ENCODE results near the gene CHAF1A.

The CHAF1A gene

DNA sequence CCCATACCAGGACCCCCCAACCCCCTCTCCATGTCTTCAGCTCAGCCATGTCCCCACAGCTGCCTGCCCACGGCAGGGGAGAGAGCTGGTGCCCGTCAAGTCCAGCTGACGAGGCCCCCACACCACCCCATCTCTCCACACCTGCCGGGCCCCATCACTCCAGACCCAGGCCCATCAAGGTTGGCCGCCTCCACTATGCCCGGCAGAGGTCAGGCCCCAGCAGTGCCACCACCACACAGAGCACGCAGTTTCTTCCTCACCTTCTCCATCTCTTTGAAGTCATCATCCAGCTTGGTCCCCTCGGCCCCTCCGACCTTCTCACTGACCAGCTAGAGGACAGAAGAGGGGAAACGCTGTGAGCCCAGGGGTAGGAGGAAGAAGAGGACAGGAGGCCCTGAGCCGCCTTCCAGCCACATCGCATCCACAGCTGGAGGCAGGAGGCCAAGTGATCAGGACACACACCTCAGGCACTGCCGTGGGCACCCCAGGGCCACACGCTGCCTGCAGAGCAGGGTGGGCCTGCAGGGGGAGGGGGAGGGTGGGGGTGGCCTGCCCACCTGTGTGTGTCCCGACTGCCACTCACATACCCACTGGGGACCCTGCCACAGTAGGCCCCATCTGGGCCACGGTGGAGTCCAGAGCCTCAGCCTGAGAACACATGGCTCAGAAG is 35.6 kb upstream of the CHAF1A start:
- DNase-seq (ENCODE audit: low read depth) = no peak

DNA sequence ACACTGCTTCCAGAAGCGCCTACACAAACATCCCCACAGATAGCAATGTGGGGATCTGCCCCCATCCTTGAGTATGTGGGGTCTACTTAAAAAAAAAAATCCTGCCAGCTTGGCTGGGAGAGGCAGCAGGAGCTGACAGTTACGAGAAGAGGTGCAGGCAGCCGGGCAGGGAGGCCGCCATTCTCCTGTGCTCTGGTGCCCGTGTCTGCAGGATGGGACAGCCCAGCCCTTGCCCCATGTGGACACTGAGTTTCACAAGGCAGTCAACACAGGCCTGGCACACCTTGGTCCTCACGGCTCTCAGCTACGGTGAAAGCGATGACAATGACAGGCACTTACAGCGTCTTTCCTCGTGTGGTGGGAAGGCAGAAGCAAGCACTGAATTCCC is 35.1 kb upstream of the CHAF1A start:
- no peak for DNase-seq (ENCODE audit: low read depth)

DNA sequence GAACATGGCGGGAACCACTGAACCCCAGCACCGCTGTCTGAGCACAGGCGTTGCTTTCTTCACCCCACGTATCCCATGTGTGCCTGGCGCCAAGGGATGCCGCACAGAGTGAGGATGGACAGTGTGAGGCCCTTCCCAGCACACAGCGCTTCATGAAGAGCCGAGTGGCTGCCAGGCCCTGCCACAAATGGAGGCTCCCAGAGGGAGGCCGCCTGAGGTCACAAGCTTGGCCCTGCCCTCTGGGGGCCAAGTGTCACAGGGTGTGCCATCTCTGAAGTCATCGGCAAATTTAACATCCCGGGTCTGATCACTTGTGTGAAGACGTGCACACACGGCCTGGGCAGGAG is 34.7 kb upstream of the CHAF1A start:
- no peak for DNase-seq (ENCODE audit: low read depth)

DNA sequence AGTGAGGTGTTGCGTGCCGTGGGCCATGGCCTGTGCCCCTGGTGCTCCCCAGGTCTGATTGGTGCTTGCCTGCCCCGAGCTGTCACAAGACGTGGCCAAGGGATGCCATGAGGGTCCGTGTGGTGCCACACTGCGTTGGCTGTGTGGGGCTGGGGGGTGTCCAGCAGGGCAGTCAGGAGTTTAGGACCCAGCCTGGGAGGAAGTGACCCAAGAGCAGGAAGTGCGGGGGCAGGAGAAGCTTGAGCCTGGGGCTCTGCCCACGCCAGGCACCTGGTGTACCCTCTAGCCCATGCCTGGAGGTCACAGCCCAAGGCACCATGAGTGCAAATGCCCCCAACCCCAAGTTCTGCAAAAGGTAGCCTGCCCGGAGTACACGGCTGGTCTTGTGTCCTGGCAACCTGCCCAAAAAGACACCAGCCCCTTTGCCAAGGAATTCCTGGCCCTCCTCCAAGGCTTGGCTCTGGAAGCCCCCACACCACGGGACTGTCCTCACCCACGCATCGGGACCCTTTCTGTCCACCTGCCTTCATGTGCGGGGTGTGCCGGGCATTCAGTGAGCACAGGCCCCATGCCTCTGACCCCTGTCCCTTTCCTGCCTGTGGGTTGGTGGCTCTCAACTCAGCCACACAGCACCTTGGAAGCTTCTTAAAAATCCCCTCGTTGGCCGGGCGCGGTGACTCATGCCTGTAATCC is 34.2 kb upstream of the CHAF1A start:
- no peak for DNase-seq (ENCODE audit: low read depth)

DNA sequence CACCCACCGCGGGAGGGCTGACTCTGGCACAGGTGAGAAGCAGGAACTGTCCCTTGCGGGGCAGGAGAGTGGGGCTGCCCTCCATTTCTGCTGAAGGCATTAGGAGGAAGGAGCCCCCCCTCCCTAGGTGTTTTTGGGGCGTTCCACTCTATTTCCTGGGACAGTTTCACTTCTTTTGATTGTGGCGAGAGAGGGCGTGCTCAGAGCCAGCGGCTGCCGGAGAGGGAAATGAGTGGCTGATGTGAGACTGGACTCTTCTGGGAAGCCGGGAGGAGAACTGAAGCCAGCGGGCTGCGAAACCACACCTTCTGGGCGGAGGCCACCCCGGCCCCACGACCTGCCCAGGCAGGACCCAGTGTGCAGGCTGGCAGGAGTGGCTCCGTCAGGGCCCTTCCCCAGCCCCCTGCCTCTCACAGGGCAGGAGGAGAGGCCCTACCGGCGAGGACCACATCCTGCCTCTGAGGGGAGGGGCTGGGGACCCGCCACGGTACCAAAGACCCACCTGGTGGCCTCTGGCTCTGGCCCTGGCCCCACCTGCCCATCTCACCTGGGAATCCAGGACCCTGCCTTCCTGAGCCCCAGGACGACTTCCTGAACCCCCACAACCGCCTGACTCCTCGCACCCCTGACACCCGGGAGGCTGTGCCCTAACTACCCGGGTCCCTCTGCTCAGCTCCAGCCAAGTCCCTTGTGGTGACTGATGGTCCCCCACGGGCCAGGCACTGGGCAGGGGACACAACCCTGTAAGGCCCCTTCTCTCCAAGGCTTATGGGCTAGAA is 33.1 kb upstream of the CHAF1A start:
- DNase-seq (ENCODE audit: low read depth) = no peak

DNA sequence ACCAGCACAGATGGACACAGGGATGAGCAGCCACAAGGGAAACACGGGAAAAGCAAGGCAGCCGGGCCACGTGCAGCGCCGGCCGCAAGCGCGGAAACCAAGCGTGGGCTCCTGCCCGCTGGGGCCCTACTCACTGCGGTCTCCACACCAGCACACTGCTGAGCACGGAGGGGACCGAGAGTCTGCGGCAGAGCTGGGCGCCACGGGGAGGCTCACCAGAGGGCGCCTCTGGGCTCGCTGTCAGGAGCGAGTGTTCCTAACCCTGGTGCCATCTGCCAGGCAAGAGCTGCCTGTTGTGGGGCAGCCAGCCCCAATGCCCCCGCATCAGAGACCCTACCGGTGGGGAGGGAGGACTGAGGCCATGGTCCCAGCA is 32.6 kb upstream of the CHAF1A start:
- DNase-seq (ENCODE audit: low read depth) = no peak

DNA sequence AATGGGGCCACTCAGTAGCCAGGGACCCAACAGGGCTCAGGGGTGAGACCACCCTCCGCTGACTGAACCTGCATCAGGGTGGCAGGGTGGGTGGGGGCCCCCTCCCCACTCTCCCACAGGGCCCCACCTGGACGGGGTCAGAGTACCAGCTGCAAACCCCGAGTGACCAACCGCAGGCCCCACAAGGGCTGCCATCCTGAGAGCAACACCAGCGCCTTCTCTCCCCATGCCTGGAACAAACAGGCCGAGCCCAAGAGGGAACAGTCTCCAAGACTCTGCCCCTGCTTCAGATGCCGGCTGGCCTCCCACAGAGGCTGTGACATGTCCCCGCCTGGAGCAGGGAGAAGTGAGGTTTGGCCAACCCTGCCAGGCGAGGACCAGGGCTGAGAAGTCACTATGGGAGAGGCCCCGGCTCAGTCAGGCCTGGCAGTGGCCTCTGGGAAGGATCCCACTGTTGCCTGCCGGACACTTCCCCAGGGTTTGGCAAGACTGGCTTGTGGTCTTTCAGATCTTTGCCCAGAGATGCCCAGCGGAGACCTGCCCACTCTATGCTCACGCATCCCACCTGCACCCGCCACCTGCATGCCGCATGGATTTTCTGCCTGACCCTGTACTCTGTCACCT is 31.9 kb upstream of the CHAF1A start:
- no peak for DNase-seq (ENCODE audit: low read depth)

DNA sequence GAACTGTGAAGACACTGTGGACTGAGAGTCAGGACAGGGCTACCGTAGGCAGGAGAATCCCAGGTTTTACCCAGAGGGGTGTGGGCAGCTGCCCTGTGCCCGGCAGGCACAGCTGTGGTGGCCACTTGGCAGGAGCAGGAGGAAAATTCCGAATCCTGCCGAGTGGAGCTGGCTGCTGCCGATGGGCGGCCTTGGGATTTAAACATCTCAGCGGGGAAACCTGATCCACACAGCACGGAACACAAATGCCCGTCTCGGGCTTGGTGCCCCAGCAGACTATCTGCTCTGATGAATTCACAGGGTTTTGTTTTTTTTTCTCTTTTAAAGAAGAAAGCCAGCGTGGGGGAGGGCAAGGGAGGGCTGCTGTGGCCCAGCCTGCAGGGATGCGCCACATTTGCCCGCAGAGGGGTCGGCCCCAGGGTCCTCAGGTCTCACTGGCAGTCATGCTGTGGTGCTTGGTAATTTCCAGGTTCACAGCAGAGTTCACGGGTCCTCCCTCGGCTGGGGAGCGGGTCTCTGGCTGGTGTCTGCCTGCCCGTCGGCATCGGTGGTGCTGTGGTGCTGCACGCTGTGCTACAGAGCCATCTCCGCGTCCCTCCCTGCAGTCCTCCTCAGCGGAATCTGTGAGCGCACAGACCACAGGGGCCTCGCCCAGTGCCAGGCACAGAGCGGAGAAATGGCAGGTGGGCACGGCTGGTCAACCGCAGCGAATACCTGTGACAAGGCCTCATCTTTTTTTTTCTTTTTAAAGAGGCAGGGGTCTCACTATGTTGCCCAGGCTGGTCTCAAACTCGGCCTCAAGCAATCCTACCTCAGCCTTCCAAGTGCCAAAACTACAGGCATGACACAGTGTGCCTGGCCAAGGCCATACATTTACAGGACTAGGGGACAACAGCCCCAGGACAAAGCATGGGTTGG is 30.9 kb upstream of the CHAF1A start:
- DNase-seq (ENCODE audit: low read depth) = no peak

DNA sequence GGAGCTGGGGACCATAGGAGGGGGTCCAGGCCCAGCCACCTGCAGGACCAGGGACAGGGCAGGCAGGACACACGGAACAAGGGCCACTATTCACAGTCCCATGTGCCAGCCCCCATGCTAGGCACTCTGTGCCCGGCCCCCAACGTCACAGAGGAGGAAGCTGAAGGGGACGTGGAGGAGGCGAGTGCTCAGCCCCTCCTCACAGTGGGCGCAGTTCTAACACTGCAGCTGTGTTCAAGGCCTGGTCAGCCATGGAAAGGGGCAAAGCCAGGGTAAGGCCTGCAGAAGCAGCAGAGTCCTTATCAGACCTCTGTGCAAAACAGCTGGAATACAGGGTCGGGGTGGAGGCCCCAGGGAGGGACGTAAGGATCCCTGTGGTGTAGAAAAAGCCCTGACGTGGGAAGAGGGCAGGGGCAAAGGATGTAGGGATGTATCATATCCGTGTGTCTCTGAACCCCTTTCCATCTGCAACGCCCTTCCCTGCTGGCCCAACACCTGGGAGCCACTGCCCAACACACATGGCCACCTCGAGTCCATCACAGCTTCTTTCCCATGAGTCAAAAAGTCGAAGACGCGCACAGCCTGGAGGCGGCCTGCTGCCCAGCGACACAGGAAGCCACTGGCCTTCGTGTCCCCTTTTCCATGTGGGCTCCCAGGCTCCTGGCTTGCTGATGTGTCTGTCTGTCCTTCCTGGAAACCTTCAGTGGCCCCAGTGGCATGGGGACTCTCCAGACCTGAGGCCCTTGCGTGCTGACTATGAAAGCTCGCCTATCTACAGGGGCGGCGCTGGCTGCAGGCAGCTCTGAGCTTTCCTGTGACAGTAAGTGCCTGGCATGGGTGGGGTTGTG is 30.1 kb upstream of the CHAF1A start:
- DNase-seq (ENCODE audit: low read depth) = no peak

DNA sequence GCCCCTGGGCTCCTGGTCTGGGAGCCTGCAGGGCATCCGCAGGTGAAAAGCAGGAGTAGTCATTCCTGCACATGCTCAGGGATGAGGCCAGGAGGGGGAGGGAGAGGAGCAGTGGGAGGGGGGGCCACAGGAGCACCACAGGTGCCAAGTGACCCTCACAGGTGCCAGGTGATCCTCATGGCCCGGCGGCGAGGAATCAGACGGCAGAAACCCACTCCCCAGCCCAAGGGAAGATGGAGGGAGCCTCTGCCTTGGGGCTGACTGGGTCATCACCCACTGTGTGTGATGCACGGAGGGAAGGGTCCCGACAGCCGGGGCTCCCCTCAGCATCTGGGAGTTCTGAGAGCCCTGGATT is 29.4 kb upstream of the CHAF1A start:
- no peak for DNase-seq (ENCODE audit: low read depth)

DNA sequence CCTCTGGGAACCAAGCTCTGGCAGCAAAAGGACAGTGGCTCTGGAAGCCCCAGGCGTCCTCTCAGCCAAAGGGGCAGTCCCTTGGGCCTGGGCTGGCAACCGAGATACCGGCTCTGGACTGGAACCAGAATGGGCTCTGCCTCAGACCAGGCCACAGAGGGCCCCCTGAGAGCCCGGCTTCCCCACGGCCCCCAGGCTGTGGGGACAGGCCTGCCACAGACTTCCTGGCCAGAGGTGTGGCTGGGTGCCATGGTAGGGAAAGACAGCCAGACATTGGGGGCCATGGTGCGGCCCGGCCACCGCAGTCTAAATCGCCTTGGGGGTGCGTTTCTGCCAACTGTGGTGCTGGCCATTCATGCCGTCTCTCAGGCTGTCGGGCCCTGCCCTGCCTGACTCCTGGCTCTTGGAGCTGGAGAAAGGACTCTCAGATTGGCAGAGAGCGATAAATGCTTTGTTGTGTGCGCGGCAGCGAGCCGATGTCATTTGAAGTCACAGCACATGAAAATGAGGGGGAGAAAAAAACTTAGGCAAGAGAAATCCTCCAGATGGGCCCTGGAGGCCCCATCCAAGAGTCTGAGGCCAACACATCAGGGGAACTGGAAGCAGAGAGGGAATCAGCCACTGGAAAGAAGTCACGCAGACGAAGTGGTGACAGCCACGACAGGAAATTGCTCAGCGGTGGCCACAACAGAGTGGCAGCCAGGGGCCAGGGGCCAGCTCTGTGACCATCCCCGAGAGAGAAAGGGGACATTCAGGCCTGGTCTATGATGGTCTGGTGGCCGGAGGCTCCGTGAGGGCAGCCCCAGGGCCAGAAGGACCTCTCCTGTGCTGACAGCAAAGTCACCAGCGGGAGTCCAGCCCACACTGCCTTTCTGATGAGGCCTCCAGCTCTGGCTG is 28.6 kb upstream of the CHAF1A start:
- no peak for DNase-seq (ENCODE audit: low read depth)

DNA sequence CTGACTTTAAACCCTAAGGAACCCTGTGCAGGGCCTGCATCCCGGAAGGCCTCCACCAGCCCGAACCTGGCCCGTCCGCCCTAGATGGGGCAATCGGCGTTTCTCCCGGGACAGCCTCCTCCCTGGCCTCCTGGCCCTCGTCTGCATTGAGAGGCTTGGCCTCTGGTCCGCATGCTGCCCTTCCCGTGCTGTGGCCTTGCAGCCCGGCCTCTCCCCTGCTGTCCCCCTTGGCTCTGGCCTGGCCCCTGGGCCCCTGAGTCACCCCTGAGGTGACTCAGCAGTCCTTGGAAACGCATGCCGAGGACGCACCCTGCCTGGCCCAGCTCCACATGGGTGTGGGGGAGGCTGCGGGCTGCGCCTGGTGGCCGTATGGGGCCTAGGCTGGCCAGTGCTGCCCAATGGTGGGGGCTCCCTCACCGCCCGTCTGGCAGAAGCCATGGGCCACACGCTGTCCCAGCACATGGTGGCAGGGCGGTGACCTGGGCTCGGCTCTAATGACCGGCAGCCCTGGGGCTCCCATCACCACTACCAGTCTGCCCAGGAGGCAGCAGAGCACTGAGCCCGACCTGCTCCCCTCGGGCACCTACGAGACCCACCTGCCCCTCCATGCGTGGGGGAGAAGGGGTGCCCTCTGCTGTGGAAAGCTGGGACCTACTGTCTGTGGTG is 27.8 kb upstream of the CHAF1A start:
- peak; percentile 72 for DNase-seq (ENCODE audit: low read depth)

DNA sequence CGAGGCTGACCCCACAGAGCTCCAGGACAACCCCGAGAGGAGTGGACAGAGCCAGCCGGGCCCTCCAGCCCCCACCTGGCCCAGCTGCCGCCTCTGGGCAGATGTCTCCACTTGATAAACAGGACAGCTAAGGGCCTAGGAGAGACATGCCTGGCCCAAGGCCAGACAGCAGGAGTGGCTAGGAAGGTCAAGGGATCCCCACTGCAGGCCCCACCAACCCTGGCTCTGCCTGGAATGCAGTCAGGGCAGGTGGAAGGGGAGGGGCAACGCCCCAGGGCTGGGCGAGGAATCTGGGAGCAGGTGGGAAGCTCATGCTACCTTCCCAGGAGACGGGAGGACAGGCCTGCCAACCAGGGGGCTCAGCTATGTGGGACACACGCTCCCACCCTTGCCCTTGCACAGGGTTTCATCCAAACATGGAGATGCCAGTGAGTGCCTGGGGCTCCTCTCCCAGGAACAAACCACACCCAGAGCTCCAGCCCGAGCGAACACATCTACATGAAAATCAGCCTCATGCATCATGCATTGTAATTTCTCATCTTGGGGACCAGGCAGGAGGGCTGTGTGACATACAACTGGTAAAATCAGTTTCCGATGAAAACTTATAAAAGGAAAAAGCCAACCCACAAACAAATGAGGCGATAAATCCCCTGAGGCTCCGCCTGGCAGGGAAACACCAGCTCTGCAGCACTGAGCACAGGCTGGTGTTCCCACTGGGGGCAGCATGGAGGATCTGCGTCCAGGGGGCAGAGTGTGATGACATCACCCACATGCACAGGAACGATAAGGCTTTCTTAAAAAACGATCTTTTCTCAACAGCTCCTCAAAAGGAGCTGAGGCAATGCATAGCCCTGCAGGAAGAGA is 27.0 kb upstream of the CHAF1A start:
- DNase-seq (ENCODE audit: low read depth) = no peak

DNA sequence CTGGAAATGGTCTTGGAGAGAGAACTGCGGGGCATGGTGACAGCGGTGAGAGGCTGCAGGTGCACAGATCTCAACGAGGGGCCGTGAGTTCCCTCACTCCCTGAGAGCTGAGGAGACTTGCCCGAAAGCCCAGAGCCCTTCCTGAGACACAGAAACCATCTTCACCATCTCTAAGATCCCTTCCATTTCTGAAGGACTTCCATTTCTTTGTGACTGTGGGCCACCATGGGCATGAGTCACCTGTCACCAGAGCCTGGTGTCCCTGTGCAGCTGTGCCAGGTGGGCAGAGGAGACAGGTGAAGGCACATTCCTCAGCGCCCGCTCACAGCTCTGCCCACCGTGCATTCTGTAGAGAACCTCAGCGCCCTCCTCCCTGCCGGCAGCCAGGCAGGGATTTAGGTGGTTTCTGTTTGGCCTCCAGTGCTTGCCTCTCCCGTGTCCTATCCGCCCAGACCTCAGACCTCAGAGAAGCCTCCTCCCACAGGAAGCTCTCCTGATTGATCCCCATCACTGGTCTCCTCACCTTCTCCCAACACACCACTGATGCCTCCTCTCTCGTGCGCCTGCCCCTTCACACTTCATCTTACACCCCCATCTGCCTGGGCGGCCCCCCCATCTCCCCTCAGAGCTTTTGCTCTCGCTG is 26.3 kb upstream of the CHAF1A start:
- no peak for DNase-seq (ENCODE audit: low read depth)

DNA sequence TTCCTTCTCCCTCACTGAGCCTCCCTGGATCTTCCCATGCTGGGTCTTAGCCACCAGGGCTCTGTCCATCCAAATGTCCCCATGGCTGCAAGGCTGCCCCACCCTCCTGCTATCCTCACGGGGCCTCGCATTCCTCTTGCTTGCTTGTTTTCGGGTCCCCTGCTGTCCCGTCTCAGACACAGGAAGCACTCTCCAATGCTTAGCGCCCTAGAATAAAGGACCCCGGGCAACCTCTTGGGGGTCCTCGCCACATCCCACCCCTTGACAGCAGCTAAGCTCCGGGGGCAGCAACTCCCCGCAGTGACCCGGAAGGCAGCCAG is 25.8 kb upstream of the CHAF1A start:
- DNase-seq (ENCODE audit: low read depth) = no peak

DNA sequence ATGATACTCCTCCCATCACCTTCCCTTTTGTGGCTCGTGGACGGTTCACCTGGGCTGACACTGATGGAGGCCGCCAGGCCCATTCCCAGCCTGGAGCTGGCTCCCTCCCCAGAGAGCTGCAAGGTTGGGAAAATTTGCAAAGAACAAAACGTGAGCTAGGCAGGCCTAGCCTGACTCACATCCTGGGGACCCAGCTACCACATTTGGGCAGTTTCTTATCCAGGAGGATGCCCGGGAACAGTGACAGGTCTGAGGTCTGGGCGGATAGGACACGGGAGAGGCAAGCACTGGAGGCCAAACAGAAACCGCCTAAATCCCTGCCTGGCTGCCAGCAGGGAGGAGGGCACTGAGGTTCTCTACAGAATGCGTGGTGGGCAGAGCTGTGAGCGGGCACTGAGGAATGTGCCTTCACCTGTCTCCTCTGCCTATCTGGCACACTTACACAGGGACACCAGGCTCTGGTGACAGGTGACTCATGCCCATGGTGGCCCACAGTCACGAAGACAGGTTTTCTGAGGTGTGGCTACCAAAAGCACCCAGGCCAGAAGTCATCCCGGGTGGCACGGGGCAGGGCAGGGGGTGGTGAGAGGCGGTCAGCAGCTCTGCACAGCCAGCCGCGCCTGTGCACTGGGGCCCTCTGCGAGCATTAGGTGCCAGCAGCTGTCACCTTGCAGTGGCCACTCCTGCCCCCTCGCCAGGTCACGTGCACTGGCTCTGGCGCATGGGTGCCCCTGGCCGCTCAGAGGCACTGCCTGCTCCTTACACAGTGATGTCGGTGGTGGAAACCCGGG is 25.3 kb upstream of the CHAF1A start:
- no peak for DNase-seq (ENCODE audit: low read depth)

DNA sequence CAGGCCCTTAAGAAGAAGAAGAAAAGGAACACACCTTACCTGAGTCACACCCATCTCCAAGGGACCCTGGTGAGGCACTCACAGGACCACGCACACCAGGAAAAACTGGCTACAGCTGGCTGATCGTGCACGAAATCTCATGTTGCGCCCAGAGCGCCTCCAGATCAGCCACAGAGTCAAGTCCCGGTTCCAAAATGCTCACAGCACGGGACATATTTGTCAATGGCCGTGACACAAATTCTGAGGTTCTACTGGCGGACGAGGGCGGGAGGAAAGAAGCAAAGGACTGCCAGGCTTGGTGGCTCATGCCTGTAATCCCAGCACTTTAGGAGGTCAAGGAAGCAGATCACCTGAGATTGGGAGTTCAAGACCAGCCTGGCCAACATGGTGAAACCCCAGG is 23.6 kb upstream of the CHAF1A start:
- DNase-seq (ENCODE audit: low read depth) = no peak

Measured in HS-27A (cell line).